Prostate gland (tissue), 2 donors: ENCODE results near the gene THAP12. TPM values are rescaled to one million over a fixed set of nuclear protein-coding genes. Genes with fewer than 3 reads are reported as not detected.
"Not testable (repeated sequence)": the region's sequence is repeated elsewhere in the genome, so short reads cannot be mapped to it uniquely, and the experiment has no call there.

Source experiments
- DNase-seq: peaks from one replicate; pipeline ENCODE4 v3.0.0-alpha.2; 2019; ENCODE audit warnings: low spot score
- H3K27ac ChIP-seq, 2 donors: fragments of 200-600 bp; sonication (generic); 2 replicates each; pipeline ENCODE4 v1.5.1; 2017 to 2019
- H3K27me3 ChIP-seq: fragments of 200-600 bp; sonication (generic); replicated peaks from 2 replicates; pipeline ENCODE4 v1.5.1; 2019; ENCODE audit not compliant: insufficient read depth
- H3K36me3 ChIP-seq, 2 donors: fragments of 200-600 bp; sonication (generic); 1 replicate in 1 of 2; 2 replicates in 1 of 2; pipeline versions ENCODE4 v1.5.1 to v1.8.1; 2017 to 2019
- H3K4me1 ChIP-seq: fragments of 200-600 bp; sonication (generic); replicated peaks from 2 replicates; pipeline ENCODE4 v1.5.1; 2019
- H3K4me3 ChIP-seq, 2 donors: fragments of 200-600 bp; sonication (generic); 2 replicates each; pipeline ENCODE4 v1.5.1; 2017 to 2019
- H3K9me3 ChIP-seq: fragments of 200-600 bp; sonication (generic); 2 replicates; pipeline ENCODE4 v1.5.1; 2017
- POLR2A ChIP-seq: fragments of 450-650 bp; IDR thresholded peaks from one replicate; pipeline ENCODE4 v1.6.1; 2016; ENCODE audit warnings: antibody characterized with exemption, mild to moderate bottlenecking
- POLR2AphosphoS5 ChIP-seq: sonication (generic); formaldehyde crosslinking; IDR thresholded peaks from one replicate; pipeline ENCODE4 v1.6.1; 2017; ENCODE audit warnings: antibody characterized with exemption
- WGBS: methylation state at CpG from one replicate; pipeline ENCODE4 v1.1.5; 2018; 5-methylcytosine and 5-hydroxymethylcytosine counted together
- intact Hi-C: fragments of 100-400 bp; cut with DNase I; formaldehyde crosslinking; loops from one replicate; pipeline ENCODE4 v1.14.2; 2022
- total RNA-seq, 2 donors: library from RNA; depleted of rRNA; stranded (reverse); fragments of >200 nt; gene quantifications; one replicate each; pipeline ENCODE4 v1.1.0, GENCODE V29; 2016
- TF ChIP-seq, protein P1 (sequence below), 4 experiments: fragments of 200-600 bp in 2 of 4; fragments of 450-650 bp in 2 of 4; sonication (generic) in 2 of 4; IDR thresholded peaks; 1 replicate in 3 of 4; 2 replicates in 1 of 4; pipeline ENCODE4 v1.5.1; 2016 to 2019; ENCODE audit warnings: antibody characterized with exemption in 4 of 4, mild to moderate bottlenecking in 2 of 4, moderate library complexity in 2 of 4

The THAP12 gene
- total RNA-seq, 2 donors from 2014 or later: 26.6 to 31.9 TPM

DNA sequence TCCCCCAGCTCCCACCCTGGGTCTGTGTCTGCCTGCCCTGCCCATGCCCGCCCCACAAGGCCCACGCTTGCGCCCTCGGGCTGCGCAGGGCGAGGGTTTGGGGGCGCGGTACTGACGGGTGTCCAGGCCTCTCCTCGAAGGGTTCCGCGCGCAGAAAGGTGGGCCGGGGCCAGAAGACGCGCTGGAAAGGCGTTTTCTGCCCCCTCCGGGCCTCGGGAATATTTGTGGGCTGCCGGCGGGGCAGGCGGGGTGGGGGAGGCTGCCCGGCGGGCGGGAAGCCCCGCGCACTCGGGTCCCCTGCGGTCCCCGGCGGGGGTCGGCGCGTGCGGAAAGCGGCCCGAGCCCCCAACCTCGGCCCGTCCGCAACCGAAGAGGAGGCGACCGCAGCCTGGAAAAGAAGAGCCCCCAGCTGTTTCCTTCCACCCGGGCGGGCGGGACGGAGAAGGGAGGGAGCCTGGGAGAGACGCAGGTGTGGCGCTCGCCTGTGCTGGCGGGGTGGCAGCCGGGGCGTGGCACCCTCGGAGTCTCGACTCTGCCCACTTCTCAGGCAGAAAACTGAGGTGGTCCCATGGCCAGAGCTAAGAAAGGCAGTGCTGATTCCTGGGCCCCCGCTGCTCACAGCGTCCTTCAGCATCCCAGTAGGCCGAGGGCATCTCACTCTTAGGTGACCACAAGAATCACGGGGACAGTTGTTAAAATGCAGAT is 59.0 kb downstream of the THAP12 start:
- intact Hi-C loops: no loop called here
- no peak for DNase-seq

DNA sequence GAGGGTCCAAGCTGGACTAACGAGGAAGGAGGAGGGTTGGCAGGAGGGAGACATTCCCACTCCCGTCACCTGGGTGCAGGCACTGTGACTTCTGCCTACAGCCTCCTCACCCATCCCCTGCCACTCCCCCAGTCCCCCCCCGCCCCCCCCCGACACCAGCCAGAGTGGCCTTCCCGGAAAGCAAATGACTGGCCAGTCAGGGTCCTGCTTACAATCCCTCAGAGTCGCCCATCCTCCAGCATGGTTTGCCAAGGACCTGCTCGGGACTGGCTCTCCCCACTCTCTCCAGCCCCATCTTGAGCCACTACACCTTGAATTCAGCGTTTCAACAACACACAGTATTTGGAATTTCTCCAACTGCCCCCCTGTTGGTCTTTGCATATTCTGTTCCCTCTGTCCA is 59.6 kb downstream of the THAP12 start:
- 67% methylated on average over 6 of the region's 8 CpGs for WGBS
- no peak for TF ChIP-seq POLR2A
- TF ChIP-seq, protein P1, sequence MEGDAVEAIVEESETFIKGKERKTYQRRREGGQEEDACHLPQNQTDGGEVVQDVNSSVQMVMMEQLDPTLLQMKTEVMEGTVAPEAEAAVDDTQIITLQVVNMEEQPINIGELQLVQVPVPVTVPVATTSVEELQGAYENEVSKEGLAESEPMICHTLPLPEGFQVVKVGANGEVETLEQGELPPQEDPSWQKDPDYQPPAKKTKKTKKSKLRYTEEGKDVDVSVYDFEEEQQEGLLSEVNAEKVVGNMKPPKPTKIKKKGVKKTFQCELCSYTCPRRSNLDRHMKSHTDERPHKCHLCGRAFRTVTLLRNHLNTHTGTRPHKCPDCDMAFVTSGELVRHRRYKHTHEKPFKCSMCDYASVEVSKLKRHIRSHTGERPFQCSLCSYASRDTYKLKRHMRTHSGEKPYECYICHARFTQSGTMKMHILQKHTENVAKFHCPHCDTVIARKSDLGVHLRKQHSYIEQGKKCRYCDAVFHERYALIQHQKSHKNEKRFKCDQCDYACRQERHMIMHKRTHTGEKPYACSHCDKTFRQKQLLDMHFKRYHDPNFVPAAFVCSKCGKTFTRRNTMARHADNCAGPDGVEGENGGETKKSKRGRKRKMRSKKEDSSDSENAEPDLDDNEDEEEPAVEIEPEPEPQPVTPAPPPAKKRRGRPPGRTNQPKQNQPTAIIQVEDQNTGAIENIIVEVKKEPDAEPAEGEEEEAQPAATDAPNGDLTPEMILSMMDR (IDR thresholded peaks at IDR 0.05): no peak
- no peak for TF ChIP-seq POLR2AphosphoS5
- Histone ChIP-seq H3K4me1 (no peaks in the 10 kb centered on the region), H3K9me3 (no peaks in the 10 kb centered on the region), H3K27ac (no peak overlapping the region), H3K36me3 (no peaks in the 10 kb centered on the region), H3K27me3 (no peaks in the 10 kb centered on the region), H3K4me3 (peak overlapping the region in 1 of 2 donors; percentile 9)
- no peak for DNase-seq
- intact Hi-C loops: no loop called here

More for the DNA sequence above, 59.0 kb downstream of the THAP12 start:
- H3K36me3 ChIP-seq: no peaks in the 10 kb centered on the region
- no peaks in the 10 kb centered on the region for H3K4me1 ChIP-seq
- H3K27me3 ChIP-seq: no peaks in the 10 kb centered on the region
- 9% methylated on average over 58 of the region's 59 CpGs for WGBS
- no peaks in the 10 kb centered on the region for H3K9me3 ChIP-seq
- H3K4me3 ChIP-seq: peak overlapping the region; percentile 9 to 13
- no peak for TF ChIP-seq POLR2AphosphoS5
- no peak for TF ChIP-seq POLR2A
- TF ChIP-seq, protein P1 (IDR thresholded peaks at IDR 0.05): no peak
- H3K27ac ChIP-seq: no peak overlapping the region

DNA sequence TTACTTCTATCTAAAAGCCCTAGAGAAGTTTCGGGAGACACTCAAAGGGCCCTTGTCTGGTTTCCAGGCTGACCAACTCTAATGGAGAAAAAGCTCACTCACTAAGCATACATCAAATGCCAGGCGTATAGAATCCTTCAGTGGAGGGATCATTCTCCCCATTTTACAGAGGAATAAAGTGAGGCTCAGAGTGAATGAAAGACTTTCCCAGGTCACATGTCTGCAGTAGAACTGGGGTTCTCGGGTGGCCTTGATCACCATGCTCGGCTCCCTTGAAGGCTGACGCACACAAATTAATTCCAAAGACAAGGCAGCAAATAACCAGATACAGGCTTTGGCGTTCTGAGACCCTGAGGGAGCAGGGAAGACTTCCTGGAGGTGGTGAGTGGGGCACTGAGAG is 60.0 kb downstream of the THAP12 start:
- TF ChIP-seq POLR2A (no peak), POLR2AphosphoS5 (no peak)
- TF ChIP-seq, protein P1 (IDR thresholded peaks at IDR 0.05): no peak
- DNase-seq: no peak
- H3K27me3 ChIP-seq: no peaks in the 10 kb centered on the region
- no peak overlapping the region for H3K4me3 ChIP-seq
- intact Hi-C loops: no loop called here
- H3K36me3 ChIP-seq: no peaks in the 10 kb centered on the region
- no peaks in the 10 kb centered on the region for H3K9me3 ChIP-seq
- no peaks in the 10 kb centered on the region for H3K4me1 ChIP-seq
- no peak overlapping the region for H3K27ac ChIP-seq
- 89% methylated on average over 6 of the region's 6 CpGs for WGBS

DNA sequence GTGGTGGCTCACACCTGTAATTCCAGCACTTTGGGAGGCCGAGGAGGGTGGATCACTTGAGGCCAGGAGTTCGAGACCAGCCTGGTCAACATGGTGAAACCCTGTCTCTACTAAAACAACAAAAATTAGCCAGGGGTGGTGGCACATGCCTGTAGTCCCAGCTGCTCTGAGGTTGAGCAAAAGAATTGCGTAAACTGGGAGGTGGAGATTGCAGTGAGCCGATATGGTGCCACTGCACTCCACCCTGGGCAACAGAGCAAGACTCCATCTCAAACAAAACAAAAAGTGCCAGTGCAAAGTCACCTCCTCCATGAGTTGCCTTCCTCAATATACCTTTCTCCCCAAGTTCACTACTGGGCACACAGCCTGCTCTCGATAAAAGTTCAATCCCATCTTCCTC is 61.1 kb downstream of the THAP12 start:
- not testable (repeated sequence) for H3K27me3 ChIP-seq, H3K36me3 ChIP-seq, H3K9me3 ChIP-seq, H3K4me1 ChIP-seq, H3K27ac ChIP-seq, H3K4me3 ChIP-seq, DNase-seq
- intact Hi-C loops: loop anchor here (2.0 to 10.0 kb wide), 4 partner anchors 113 to 525 kb away; partner anchors contain the start of gene WNT11
- 88% methylated on average over 5 of the region's 5 CpGs for WGBS

DNA sequence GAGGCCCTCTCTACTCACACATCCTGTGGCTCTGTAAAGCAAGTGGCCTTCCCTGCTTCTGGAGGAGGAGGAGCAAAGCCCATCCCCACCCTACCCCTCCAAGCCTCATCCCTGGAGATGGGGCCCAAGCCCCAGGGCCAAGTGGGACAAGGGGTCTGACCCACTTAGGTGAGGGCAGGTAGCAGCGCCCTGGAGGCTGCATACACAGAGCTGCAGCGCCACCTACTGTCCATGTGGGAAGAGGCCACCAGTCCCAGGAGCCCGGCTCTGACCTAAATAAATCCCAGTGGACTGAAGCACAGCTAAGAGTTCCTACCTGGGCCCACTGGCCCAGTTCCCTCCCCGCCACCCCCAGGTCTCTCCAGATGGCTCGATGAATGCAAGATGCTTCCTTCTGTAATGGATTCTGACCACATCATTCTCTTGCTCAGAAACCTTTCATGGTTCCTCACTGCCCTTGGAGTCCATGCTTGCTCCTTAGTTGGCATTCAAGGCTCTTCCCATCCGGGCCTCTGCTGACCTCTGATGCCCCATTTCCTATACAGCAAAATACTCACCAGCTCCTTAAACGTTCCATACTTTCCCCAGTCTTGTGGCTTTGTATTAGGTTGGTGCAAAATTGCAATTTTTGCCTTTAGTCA is 62.1 kb downstream of the THAP12 start:
- intact Hi-C loops: loop anchor here (2.0 to 10.0 kb wide), 4 partner anchors 112 to 524 kb away; partner anchors contain the start of gene WNT11
- H3K27me3 ChIP-seq: no peaks in the 10 kb centered on the region
- no peaks in the 10 kb centered on the region for H3K9me3 ChIP-seq
- TF ChIP-seq, protein P1 (IDR thresholded peaks at IDR 0.05): peak; percentile 55 to 94 (median 90)
- TF ChIP-seq POLR2AphosphoS5: no peak
- 9% methylated on average over 6 of the region's 7 CpGs for WGBS
- H3K4me1 ChIP-seq: no peaks in the 10 kb centered on the region
- H3K27ac ChIP-seq: no peak overlapping the region
- peak; percentile 78 for DNase-seq
- H3K4me3 ChIP-seq: no peak overlapping the region
- H3K36me3 ChIP-seq: no peaks in the 10 kb centered on the region
